ENCODE measurements around the gene CNTROB. TPM values are rescaled to one million over a fixed set of nuclear protein-coding genes. Genes with fewer than 3 reads are reported as not detected.

The CNTROB gene
- total and polyA plus RNA-seq, 2 donors (not counting 1 experiment from before 2014, with no cell fraction given) = 23.1 to 34.8 TPM

DNA sequence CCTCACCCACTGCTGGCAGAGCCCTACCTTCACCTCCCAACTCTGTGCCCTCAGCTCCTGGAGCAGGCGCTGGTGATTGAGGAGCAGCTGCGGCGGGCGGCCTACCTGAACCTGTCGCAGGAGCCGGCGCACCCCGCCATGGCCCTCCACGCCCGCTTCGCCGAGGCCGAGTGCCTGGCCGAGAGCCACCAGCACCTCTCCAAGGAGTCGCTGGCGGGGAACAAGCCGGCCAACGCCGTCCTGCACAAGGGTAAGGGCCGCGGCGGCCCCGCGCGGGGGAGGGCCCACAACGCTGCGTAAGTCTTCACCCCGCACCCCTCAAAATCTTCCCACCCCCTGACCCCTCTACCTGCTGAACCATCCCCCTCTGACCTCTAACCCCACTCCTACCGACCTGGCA is 22.9 kb upstream of the CNTROB start:
- Histone ChIP-seq H3K4me3 (ENCODE audit: control extremely low read depth in 1 of 5, extremely low read depth in 1 of 5, insufficient read depth in 1 of 5, low read depth in 2 of 5, low read length in 4 of 5) (no peak overlapping the region), H3K27ac (ENCODE audit: low read length in 2 of 2) (no peak overlapping the region), H2AFZ (ENCODE audit: insufficient read depth, low read depth, low read length, poor library complexity, severe bottlenecking) (no peak overlapping the region), H3K36me3 (replicated peaks in 1 of 2; ENCODE audit: control extremely low read depth in 1 of 2, control insufficient read depth in 1 of 2, extremely low read depth in 1 of 2, insufficient read depth in 2 of 2, low read length in 1 of 2) (peaks cover 7 to 61% of the 10 kb centered on the region in 2 experiments), H3K9me3 (ENCODE audit: control extremely low read depth in 1 of 3, control insufficient read depth in 2 of 3, insufficient read depth in 1 of 3, low read length in 2 of 3) (no peaks in the 10 kb centered on the region), H4K20me1 (ENCODE audit: control insufficient read depth, insufficient read depth, low read length, poor library complexity, severe bottlenecking) (no peaks in the 10 kb centered on the region), H3K27me3 (replicated peaks in 1 of 4; ENCODE audit: control extremely low read depth in 1 of 4, control insufficient read depth in 3 of 4, insufficient read depth in 4 of 4, low read length in 3 of 4) (no peaks in the 10 kb centered on the region), H3K79me2 (ENCODE audit: control insufficient read depth, insufficient read depth, low read length) (no peaks in the 10 kb centered on the region), H3K9ac (ENCODE audit: low read length) (no peak overlapping the region), H3K4me1 (ENCODE audit: control insufficient read depth in 2 of 2, insufficient read depth in 2 of 2, low read length in 2 of 2) (no peaks in the 10 kb centered on the region), H3K4me2 (replicated peaks; ENCODE audit: low read depth, low read length, poor library complexity, severe bottlenecking) (no peak overlapping the region)
- ChIA-PET POLR2A (no interaction called here), CTCF (interaction anchor here (16.7 kb wide), 1 partner anchor 78 kb away, joined by 284 read pairs; no protein-coding TSS in a partner anchor)
- no peak for DNase-seq
- no peak for ATAC-seq (ENCODE audit: low read depth)
- TF ChIP-seq, protein P1, sequence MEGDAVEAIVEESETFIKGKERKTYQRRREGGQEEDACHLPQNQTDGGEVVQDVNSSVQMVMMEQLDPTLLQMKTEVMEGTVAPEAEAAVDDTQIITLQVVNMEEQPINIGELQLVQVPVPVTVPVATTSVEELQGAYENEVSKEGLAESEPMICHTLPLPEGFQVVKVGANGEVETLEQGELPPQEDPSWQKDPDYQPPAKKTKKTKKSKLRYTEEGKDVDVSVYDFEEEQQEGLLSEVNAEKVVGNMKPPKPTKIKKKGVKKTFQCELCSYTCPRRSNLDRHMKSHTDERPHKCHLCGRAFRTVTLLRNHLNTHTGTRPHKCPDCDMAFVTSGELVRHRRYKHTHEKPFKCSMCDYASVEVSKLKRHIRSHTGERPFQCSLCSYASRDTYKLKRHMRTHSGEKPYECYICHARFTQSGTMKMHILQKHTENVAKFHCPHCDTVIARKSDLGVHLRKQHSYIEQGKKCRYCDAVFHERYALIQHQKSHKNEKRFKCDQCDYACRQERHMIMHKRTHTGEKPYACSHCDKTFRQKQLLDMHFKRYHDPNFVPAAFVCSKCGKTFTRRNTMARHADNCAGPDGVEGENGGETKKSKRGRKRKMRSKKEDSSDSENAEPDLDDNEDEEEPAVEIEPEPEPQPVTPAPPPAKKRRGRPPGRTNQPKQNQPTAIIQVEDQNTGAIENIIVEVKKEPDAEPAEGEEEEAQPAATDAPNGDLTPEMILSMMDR (IDR thresholded peaks at IDR 0.05) = no peak
- no peak for TF ChIP-seq EZH2 (IDR thresholded peaks at IDR 0.05; ENCODE audit: borderline replicate concordance, insufficient read depth, low read depth, low read length, poor library complexity, severe bottlenecking)
- Mint-ChIP-seq H3K27ac (no peak overlapping the region), H3K4me3 (no peak overlapping the region), H3K4me1 (peaks cover 5% of the 10 kb centered on the region), H3K27me3 (no peaks in the 10 kb centered on the region), H3K9me3 (ENCODE audit: insufficient read depth) (no peaks in the 10 kb centered on the region)
- WGBS (ENCODE audit: insufficient coverage) = over 99% methylated on average over 22 of the region's 29 CpGs
- intact Hi-C loops (cut with micrococcal nuclease) = no loop called here

DNA sequence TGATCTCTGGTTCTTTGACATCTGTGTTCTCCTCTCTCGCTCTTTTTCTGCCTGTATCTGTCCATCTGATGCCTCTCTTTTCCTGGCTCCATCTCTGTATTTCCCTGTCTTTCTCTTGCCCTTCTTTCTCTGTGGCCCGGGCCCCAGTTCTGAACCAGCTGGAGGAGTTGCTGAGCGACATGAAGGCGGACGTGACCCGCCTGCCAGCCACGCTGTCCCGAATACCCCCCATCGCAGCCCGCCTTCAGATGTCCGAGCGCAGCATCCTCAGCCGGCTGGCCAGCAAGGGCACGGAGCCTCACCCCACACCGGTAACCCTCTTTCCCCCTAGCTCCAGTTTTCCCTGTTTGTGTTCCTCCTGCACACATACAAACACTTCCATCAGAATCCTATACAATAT is 21.7 kb upstream of the CNTROB start:
- Histone ChIP-seq H3K9me3 (ENCODE audit: control extremely low read depth in 1 of 3, control insufficient read depth in 2 of 3, insufficient read depth in 1 of 3, low read length in 2 of 3) (no peaks in the 10 kb centered on the region), H3K4me1 (ENCODE audit: control insufficient read depth in 2 of 2, insufficient read depth in 2 of 2, low read length in 2 of 2) (peaks cover 5 to 7% of the 10 kb centered on the region in 2 donors), H3K4me3 (ENCODE audit: control extremely low read depth in 1 of 5, extremely low read depth in 1 of 5, insufficient read depth in 1 of 5, low read depth in 2 of 5, low read length in 4 of 5) (no peak overlapping the region), H3K9ac (ENCODE audit: low read length) (no peak overlapping the region), H4K20me1 (ENCODE audit: control insufficient read depth, insufficient read depth, low read length, poor library complexity, severe bottlenecking) (no peaks in the 10 kb centered on the region), H3K27ac (ENCODE audit: low read length in 2 of 2) (no peak overlapping the region), H2AFZ (ENCODE audit: insufficient read depth, low read depth, low read length, poor library complexity, severe bottlenecking) (no peak overlapping the region), H3K27me3 (replicated peaks in 1 of 4; ENCODE audit: control extremely low read depth in 1 of 4, control insufficient read depth in 3 of 4, insufficient read depth in 4 of 4, low read length in 3 of 4) (no peaks in the 10 kb centered on the region), H3K4me2 (replicated peaks; ENCODE audit: low read depth, low read length, poor library complexity, severe bottlenecking) (no peak overlapping the region), H3K79me2 (ENCODE audit: control insufficient read depth, insufficient read depth, low read length) (no peaks in the 10 kb centered on the region), H3K36me3 (replicated peaks in 1 of 2; ENCODE audit: control extremely low read depth in 1 of 2, control insufficient read depth in 1 of 2, extremely low read depth in 1 of 2, insufficient read depth in 2 of 2, low read length in 1 of 2) (peaks cover 7 to 50% of the 10 kb centered on the region in 2 experiments)
- ChIA-PET POLR2A (no interaction called here), CTCF (interaction anchor here (1.0 to 16.7 kb wide), 4 partner anchors 19 to 152 kb away, joined by 3 to 284 read pairs (median 40); partner anchors contain the start of gene KCNAB3)
- WGBS (ENCODE audit: insufficient coverage) = 96% methylated on average over 15 of the region's 15 CpGs
- Mint-ChIP-seq H3K4me1 (peaks cover 11% of the 10 kb centered on the region), H3K9me3 (ENCODE audit: insufficient read depth) (no peaks in the 10 kb centered on the region), H3K4me3 (no peak overlapping the region), H3K27ac (no peak overlapping the region), H3K27me3 (no peaks in the 10 kb centered on the region)
- TF ChIP-seq, protein P1 (IDR thresholded peaks at IDR 0.05) = no peak
- no peak for TF ChIP-seq EZH2 (IDR thresholded peaks at IDR 0.05; ENCODE audit: borderline replicate concordance, insufficient read depth, low read depth, low read length, poor library complexity, severe bottlenecking)
- ATAC-seq (ENCODE audit: low read depth) = no peak
- intact Hi-C loops (cut with micrococcal nuclease) = no loop called here
- DNase-seq = no peak
